HG02798 (cell line): ENCODE results near the gene MICALL1.
A peak's percentile ranks its signal among the peaks of the same experiment; 100 is the strongest.
"Not testable (repeated sequence)": the region's sequence is repeated elsewhere in the genome, so short reads cannot be mapped to it uniquely, and the experiment has no call there.

ENCODE experiments used
- ATAC-seq: cut with Tn5 transposase; IDR thresholded peaks from one replicate; pipeline ENCODE4 v1.9.1; 2021; ENCODE audit warnings: mild to moderate bottlenecking; ENCODE audit not compliant: unreplicated experiment, poor library complexity

MICALL1 gene

GRCh38 chr22:37953437-37954179, 47.5 kb downstream of the MICALL1 start, which contains the start of the genes C22orf23 and POLR2F:
Gene C22orf23, minus strand, starts transcription at chr22:37953601. Its CDS starts 452 bp downstream, at chr22:37953149.
Gene POLR2F, plus strand, starts transcription at chr22:37953699. Its CDS starts 89 bp downstream, at chr22:37953788.
- peak; percentile 93 for ATAC-seq

- ATAC-seq = no peak
These were observed 48.6 kb downstream of the MICALL1 start for GRCh38 chr22:37954686-37955085.

DNA sequence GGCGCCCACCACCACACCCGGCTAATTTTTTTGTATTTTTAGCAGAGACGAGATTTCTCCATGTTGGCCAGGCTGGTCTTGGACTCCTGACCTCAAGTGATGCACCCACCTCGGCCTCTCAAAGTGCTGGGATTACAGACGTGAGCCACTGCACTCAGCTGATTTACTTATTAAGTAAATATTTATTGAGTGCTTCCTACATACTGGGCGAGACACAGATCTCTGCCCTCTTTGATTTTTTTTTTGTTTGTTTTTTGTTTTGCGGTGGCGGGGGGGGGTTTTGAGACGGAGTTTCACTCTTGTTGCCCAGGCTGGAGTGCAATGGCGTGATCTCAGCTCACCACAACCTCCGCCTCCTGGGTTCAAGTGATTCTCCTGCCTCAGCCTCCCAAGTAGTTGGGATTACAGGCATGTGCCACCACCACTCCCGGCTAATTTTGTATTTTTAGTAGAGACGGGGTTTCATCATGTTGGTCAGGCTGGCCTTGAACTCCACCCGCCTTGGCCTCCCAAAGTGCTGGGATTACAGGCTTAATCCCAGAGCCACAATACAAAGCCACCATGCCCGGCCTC, 49.8 kb downstream of the MICALL1 start:
- not testable (repeated sequence) for ATAC-seq

DNA sequence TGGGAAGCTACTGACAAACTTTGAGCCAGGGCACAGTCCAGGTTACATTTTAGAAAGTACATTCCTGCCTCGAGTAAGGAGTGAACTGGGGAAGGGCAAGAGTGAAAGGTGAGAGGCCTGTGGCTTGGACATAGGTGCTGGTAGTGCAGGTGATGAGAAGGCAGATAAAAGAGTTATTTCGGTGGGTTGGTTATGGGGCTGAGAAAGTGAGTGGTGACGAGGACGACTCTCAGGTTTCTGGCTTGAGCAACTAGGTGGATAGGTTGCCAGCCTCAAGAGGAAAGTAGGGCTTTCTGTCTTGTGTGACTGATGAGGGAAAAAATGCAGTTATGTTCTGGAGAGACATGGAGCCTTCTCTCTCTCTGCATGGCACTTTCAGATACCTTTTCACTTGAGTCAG, 51.1 kb downstream of the MICALL1 start:
- no peak for ATAC-seq

DNA sequence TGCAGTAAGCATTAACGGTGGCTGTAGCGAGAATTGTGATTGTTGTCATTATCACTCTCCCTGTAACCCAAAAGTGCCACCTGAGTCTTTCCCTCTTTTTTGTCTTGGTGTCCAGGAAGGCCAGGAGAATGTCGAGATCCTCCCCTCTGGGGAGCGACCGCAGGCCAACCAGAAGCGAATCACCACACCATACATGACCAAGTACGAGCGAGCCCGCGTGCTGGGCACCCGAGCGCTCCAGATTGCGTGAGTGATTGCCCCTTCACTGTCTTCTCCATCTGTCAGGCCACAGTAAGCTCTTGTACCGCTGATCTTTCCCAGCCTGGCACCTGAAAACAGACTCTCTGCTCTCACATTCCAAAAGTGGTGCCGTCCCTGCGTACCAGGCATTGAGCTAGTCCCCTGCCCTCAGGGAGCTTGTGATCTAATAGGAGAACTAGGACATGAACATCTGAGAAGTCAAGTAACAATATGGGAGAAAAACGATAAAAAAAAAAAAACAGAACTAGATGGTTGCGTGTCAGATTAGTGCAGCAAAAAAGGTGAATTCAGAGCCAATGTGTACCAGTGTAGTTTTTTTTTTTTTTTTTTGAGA, 53.2 kb downstream of the MICALL1 start:
- no peak for ATAC-seq

DNA sequence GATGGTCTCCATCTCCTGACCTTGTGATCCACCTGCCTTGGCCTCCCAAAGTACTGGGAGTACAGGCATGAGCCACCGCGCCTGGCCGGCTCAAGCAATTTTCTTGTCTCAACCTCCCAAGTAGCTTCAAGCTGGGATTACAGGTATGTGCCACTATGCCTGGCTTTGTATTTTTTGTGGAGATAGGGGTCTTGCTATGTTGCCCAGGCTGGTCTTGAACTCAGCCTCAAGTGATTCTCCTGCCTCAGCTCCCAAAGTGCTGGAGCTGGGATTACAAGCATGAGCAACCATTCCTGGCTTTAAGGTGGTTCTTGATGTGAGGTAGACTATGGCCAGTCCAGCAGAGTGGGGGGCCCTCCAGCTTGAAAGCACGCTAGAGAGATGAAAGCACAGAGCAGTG, 55.0 kb downstream of the MICALL1 start:
- no peak for ATAC-seq

GRCh38 chr22:37965940-37966664, 60.0 kb downstream of the MICALL1 start:
- ATAC-seq = no peak

- no peak for ATAC-seq
These were observed 61.0 kb downstream of the MICALL1 start for GRCh38 chr22:37967147-37967546.

- ATAC-seq = no peak
These were observed 61.7 kb downstream of the MICALL1 start for GRCh38 chr22:37967637-37968451.

- ATAC-seq = no peak
These were observed 62.6 kb downstream of the MICALL1 start for GRCh38 chr22:37968452-37969251.

- ATAC-seq = no peak
These were observed 64.8 kb downstream of the MICALL1 start for GRCh38 chr22:37970864-37971263.

DNA sequence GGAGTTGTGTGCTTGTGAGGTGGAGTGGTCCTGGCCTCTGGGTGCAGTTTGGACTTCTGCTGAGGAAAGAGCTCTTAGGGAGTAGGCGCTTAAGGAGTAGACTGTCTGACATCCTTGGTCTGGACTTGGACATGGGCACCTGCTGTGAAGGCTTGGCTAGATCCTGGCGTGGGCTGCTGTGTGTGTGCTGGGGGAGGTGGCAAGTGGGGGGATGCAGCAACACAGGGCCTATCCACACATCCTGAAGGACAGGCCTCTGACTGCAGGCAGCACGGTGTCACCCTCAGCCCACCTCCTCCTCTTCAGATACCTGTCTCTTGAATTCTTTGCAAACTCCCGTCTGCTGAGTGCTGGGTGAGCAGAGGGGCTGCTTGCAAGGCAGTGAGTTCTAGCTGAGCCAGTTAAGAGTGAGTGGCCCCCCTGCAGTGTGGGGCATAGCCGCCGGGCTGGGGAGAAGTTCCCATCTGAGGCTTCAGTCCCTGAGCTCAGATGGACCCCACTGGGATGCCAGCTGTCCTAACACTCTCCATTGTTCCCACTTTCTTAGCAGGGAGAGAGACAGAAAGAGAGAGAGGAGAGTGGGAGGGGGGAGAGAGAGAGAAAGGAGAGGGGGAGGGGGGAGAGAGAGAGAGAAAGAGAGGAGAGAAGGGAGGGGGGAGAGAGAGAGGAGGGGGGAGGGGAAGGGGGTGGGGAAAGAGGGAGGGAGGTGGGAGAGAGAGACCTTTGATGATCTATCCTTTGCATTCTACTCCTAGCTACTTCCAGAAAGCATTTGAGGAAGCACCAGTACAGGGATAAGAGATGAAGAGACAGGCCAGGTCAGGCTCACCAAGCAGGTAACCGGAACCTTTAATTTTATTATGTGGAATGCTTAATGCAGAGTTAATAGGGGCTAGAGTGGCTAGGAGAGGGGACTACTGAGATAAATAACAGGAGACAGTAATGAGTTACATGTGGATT, 65.7 kb downstream of the MICALL1 start:
- ATAC-seq = no peak

DNA sequence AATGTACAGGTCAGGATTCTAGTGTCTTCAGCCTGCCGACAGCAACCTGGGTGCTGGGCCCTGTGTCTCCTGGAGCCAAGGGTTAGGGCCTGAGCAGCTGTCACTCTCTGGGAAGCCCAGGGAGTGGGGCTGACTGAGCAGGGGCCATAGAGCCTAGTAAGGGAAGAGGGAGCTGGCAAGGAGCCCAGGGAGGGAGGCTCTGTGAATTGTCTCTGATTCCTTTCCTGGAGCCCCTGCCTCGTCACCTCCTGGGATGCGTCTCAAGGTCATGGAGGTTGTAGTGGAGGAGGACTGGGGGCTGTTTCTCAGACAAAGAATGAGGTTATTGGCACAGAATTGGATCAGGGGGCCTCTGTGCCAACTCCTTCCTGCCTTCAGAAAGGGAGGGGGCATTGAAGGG, 66.4 kb downstream of the MICALL1 start:
- no peak for ATAC-seq

DNA sequence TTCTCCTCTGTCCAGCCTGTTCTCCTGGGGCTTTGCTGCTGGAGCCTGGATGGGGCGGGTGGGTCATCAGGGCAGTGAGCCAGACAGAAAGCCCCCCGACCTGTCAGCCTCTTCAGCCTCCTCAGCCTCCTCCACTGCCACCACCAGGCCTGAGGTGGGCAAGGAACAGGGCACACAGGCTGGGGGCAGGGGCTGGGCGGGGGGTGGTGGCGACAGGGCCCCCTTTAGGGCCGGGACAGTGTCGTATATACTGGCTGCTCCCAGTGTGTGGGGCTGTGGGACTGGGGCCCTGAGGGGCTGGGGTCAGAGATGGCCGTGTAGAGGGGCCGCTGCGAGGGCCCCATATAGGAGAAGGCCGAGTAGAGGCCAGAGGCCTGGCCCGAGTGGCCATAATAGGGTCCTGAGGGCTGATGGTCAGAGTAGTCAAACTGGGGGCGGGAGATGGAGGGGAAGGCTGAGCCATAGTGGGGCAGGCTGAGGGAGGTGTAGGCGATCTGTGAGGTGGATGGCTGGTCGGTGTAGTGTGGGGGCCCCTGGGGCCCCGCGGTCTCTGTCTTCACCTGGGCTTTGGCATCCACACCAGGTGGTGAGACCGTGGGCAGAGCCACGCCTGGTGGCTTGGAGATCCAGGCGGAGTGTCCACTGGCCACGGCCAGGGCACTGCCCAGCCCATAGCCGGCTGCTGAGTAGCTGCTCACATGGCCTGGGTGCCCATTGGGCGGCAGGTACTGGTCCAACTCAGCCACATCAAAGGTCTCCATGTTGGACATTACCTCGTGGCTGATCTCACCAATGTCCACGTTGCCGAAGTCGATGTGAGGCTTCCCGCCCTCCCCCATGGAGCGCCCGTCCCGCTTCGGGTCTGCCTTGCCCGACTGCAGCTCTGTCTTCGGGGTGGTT, 67.4 kb downstream of the MICALL1 start:
- no peak for ATAC-seq

- no peak for ATAC-seq
These were observed 69.1 kb downstream of the MICALL1 start for GRCh38 chr22:37975153-37975552.

DNA sequence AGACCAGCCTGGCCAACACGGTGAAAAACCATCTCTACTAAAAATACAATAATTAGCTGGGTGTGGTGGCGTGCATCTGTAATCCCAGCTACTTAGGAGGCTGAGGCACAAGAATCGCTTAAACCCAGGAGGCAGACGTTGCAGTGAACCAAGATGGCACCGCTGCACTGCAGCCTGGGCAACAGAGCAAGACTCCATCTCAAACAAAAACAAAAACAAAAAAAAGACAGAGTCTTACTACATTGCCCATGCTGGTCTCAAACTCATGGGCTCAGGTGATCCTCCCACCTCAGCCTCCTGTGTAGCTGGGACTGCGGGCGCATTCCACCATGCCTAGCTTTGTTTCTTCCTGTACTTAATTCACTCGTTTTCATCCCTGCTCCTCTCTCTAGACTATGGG, 69.9 kb downstream of the MICALL1 start:
- not testable (repeated sequence) for ATAC-seq

- ATAC-seq = no peak
These were observed 70.5 kb downstream of the MICALL1 start for GRCh38 chr22:37976547-37976946.
